GM12892 (cell line): ENCODE measurements around the gene ELP5.

Experiments used
- POLR2A ChIP-seq: IDR thresholded peaks from 2 replicates; pipeline ENCODE4 v1.6.1; 2011; ENCODE audit warnings: low read depth, low read length, control low read depth
- POLR2AphosphoS5 ChIP-seq: IDR thresholded peaks from 2 replicates; pipeline ENCODE4 v1.6.1; 2011; ENCODE audit warnings: low read depth, low read length, control low read depth
- TAF1 ChIP-seq: IDR thresholded peaks from 2 replicates; pipeline ENCODE4 v1.6.1; 2011; ENCODE audit warnings: low read depth, mild to moderate bottlenecking, control low read depth, low read length, borderline replicate concordance

- TF ChIP-seq POLR2A = peak; percentile 52; the same call in 1 of the 2 replicates
- TF ChIP-seq TAF1 = no peak
- TF ChIP-seq POLR2AphosphoS5 = no peak
These were observed 14.1 kb upstream of the ELP5 start for GRCh38 chr17:7237761-7238419.
